Measurements from ENCODE around the gene CNTNAP2. TPM values are rescaled to one million over a fixed set of nuclear protein-coding genes. Genes with fewer than 3 reads are reported as not detected.

The CNTNAP2 gene
- total RNA-seq, 3 donors from 2014 or later (not counting 1 experiment from before 2014, with no cell fraction given) = 0.18 to 1.1 TPM; not detected in 1

DNA sequence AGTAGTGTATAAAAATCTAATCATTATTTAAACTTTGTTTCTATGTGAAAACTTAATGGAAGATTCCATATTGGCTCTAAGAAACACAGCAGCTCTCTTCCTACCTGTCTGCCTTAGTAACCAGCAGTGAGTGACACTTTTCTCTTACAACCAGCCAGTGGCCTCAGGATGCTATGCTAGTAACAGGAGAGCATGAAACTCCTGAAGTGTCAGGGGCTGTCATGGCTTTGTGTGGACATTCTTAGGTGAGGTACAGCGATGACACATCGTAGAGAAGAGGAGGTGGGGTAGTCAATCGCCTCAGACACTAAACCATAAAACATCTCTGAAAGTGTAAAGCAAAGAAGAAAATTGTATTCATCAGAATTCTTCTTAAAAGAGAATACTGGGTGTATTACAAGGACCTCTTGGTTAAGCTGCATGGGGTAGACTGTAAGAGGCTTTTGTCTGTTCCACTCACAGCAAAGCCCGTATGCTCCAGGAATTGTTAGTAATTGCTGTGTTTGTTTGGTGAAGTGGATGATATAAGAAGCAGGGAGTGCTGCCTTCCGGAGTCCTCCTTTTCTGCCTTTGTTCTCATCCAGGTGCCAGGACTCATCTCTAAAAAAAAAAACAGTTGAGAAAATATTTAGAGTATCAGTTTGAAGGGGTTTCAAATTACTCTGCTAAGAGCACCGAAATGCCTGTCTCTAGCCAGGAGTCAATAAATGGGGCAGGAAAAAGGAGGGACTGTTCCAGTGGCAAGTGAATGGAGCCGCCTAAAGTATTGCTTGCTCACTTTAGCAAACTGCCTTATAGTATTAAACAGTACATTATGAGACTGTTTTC lies 518.8 kb downstream of the CNTNAP2 start:
- H3K4me3 Mint-ChIP-seq = no peak overlapping the region
- TF ChIP-seq, protein P1, sequence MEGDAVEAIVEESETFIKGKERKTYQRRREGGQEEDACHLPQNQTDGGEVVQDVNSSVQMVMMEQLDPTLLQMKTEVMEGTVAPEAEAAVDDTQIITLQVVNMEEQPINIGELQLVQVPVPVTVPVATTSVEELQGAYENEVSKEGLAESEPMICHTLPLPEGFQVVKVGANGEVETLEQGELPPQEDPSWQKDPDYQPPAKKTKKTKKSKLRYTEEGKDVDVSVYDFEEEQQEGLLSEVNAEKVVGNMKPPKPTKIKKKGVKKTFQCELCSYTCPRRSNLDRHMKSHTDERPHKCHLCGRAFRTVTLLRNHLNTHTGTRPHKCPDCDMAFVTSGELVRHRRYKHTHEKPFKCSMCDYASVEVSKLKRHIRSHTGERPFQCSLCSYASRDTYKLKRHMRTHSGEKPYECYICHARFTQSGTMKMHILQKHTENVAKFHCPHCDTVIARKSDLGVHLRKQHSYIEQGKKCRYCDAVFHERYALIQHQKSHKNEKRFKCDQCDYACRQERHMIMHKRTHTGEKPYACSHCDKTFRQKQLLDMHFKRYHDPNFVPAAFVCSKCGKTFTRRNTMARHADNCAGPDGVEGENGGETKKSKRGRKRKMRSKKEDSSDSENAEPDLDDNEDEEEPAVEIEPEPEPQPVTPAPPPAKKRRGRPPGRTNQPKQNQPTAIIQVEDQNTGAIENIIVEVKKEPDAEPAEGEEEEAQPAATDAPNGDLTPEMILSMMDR (IDR thresholded peaks at IDR 0.05) = no peak
- Histone ChIP-seq H3K27me3 (ENCODE audit: control insufficient read depth, insufficient read depth, low read length) (no peaks in the 10 kb centered on the region), H3K4me3 (ENCODE audit: low read length) (no peak overlapping the region), H3K9me3 (ENCODE audit: control insufficient read depth, insufficient read depth, low read length) (peaks cover 2% of the 10 kb centered on the region), H3K4me1 (ENCODE audit: control insufficient read depth, insufficient read depth, low read length) (no peaks in the 10 kb centered on the region), H3K36me3 (ENCODE audit: control insufficient read depth, insufficient read depth, low read length) (no peaks in the 10 kb centered on the region), H3K27ac (ENCODE audit: low read length) (no peak overlapping the region)
- ATAC-seq = no peak
- H3K4me1 Mint-ChIP-seq = no peaks in the 10 kb centered on the region
- H3K36me3 Mint-ChIP-seq = no peaks in the 10 kb centered on the region
- H3K27me3 Mint-ChIP-seq (ENCODE audit: low read depth in 2 of 2) = no peaks in the 10 kb centered on the region
- H3K27ac Mint-ChIP-seq = no peak overlapping the region
- 90% methylated on average over 3 of the region's 7 CpGs for WGBS (ENCODE audit: insufficient coverage)
- intact Hi-C loops (cut with micrococcal nuclease) = no loop called here
- peaks cover 0 to 3% of the 10 kb centered on the region in 2 donors for H3K9me3 Mint-ChIP-seq
- no peak for DNase-seq

DNA sequence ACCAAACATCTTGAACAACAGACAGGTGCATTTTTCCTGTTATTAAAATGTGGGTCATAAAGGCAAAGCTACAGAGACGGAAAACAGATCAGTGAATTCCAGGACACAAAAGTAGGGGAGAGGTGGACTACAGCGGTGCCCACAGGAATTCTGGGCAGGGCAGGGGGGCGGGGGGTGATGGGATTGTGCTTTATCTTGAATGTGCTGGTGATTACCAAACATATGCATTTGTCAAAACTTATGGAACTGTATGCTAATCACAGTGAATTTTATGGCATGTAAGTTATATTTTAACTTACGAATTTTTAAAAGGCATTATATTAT lies 519.4 kb downstream of the CNTNAP2 start:
- Histone ChIP-seq H3K9me3 (ENCODE audit: control insufficient read depth, insufficient read depth, low read length) (peaks cover 2% of the 10 kb centered on the region), H3K27me3 (ENCODE audit: control insufficient read depth, insufficient read depth, low read length) (no peaks in the 10 kb centered on the region), H3K36me3 (ENCODE audit: control insufficient read depth, insufficient read depth, low read length) (no peaks in the 10 kb centered on the region), H3K27ac (ENCODE audit: low read length) (no peak overlapping the region), H3K4me1 (ENCODE audit: control insufficient read depth, insufficient read depth, low read length) (no peaks in the 10 kb centered on the region), H3K4me3 (ENCODE audit: low read length) (no peak overlapping the region)
- intact Hi-C loops (cut with micrococcal nuclease) = no loop called here
- Mint-ChIP-seq H3K4me1 (no peaks in the 10 kb centered on the region), H3K9me3 (peaks cover 0 to 2% of the 10 kb centered on the region in 2 donors), H3K36me3 (no peaks in the 10 kb centered on the region), H3K27me3 (ENCODE audit: low read depth in 2 of 2) (no peaks in the 10 kb centered on the region), H3K4me3 (no peak overlapping the region), H3K27ac (no peak overlapping the region)
- no peak for DNase-seq
- ATAC-seq = no peak
- TF ChIP-seq, protein P1 (IDR thresholded peaks at IDR 0.05) = no peak
- 82% methylated on average over 3 of the region's 4 CpGs for WGBS (ENCODE audit: insufficient coverage)

DNA sequence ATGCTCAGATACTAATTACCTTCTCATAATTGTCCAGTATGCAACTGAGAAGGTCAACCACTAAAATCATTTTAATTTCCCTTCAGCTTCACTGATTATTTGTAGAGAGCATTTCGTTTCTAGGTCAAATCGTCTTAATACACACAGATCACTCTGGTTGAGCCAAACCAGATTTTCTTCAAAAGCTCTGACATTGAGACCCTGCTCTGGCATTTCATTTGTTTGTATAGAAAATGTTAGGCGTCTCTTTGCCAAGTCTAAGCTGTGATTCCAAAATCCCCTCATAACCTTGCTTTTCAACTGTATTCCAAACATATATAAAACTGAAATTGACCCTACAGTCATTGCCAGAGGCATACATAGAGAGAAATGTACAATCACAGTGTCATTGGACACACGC lies 520.0 kb downstream of the CNTNAP2 start:
- no peak overlapping the region for H3K27ac Mint-ChIP-seq
- no peak for ATAC-seq
- WGBS (ENCODE audit: insufficient coverage) = 58% methylated on average over 3 of the region's 4 CpGs

More for the DNA sequence above, 520.0 kb downstream of the CNTNAP2 start:
- no peak overlapping the region for H3K4me3 ChIP-seq (ENCODE audit: low read length)
- TF ChIP-seq, protein P1 (IDR thresholded peaks at IDR 0.05) = no peak
- H3K36me3 ChIP-seq (ENCODE audit: control insufficient read depth, insufficient read depth, low read length) = no peaks in the 10 kb centered on the region
- Mint-ChIP-seq H3K9me3 (peaks cover 3 to 5% of the 10 kb centered on the region in 2 donors), H3K36me3 (no peaks in the 10 kb centered on the region), H3K4me1 (no peaks in the 10 kb centered on the region), H3K4me3 (no peak overlapping the region), H3K27me3 (ENCODE audit: low read depth in 2 of 2) (no peaks in the 10 kb centered on the region)
- no peak for DNase-seq
- H3K4me1 ChIP-seq (ENCODE audit: control insufficient read depth, insufficient read depth, low read length) = no peaks in the 10 kb centered on the region
- no peaks in the 10 kb centered on the region for H3K27me3 ChIP-seq (ENCODE audit: control insufficient read depth, insufficient read depth, low read length)
- H3K27ac ChIP-seq (ENCODE audit: low read length) = no peak overlapping the region
- intact Hi-C loops (cut with micrococcal nuclease) = no loop called here
- peaks cover 2% of the 10 kb centered on the region for H3K9me3 ChIP-seq (ENCODE audit: control insufficient read depth, insufficient read depth, low read length)

Measured in natural killer cell (primary cell).